Measurements from ENCODE around the gene VPS41.
"Not testable (repeated sequence)": the region's sequence is repeated elsewhere in the genome, so short reads cannot be mapped to it uniquely, and the experiment has no call there.

The VPS41 gene

DNA sequence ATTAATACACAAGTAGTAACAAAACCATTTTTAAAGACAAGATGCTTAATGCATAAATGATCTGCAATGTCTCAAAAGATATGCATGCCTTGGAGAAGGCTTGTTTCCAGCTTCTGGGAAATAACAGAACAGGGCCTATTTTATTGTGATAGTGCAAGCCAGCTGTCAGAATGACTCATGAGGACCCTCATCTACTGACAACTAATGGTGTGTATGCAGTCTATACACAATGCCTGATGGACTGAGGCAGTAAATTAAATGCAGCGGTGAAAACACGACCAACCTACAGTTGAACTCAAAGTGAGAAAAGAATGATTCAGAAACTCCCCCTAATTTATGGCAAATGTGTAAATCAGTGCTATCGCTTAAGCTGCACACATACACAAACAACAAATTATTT, 46.3 kb downstream of the VPS41 start:
- no peak overlapping the region for H3K4me3 ChIP-seq (ENCODE audit: low read depth, low read length)
- DNase-seq (ENCODE audit: low read depth), result no peak
- TF ChIP-seq, protein P1, sequence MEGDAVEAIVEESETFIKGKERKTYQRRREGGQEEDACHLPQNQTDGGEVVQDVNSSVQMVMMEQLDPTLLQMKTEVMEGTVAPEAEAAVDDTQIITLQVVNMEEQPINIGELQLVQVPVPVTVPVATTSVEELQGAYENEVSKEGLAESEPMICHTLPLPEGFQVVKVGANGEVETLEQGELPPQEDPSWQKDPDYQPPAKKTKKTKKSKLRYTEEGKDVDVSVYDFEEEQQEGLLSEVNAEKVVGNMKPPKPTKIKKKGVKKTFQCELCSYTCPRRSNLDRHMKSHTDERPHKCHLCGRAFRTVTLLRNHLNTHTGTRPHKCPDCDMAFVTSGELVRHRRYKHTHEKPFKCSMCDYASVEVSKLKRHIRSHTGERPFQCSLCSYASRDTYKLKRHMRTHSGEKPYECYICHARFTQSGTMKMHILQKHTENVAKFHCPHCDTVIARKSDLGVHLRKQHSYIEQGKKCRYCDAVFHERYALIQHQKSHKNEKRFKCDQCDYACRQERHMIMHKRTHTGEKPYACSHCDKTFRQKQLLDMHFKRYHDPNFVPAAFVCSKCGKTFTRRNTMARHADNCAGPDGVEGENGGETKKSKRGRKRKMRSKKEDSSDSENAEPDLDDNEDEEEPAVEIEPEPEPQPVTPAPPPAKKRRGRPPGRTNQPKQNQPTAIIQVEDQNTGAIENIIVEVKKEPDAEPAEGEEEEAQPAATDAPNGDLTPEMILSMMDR (IDR thresholded peaks at IDR 0.05; ENCODE audit: low read depth, low read length, missing control alignments), result no peak

DNA sequence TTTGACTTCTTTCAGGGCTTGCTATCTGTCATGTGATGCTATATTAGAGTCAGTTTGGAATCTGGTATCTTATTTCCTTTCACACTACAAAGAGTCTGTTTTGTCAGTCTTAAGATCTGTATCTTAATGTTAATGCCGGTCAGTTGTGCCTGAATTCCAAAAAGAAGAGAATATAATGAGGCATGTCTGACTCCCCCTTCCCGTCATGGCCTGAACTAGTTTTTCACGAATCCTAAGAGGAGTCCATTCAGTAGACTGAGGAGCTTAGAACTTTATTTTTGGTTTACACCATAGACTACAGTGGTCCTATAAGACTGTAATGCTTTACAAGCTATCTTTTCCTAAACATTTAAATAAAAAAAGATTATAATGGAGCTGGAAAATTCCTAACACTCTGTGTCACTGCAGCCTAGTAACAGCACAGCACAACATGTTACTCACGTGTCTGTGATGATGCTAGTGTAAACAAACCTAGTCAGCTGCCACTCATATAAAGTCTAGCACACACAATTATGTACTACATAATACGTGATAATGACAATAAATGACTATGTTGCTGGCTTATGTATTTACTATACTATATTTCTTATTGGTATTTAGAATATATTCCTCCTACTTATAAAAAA, 50.6 kb downstream of the VPS41 start:
- DNase-seq (ENCODE audit: low read depth), result no peak
- TF ChIP-seq, protein P1 (IDR thresholded peaks at IDR 0.05; ENCODE audit: low read depth, low read length, missing control alignments), result no peak
- H3K4me3 ChIP-seq (ENCODE audit: low read depth, low read length), result no peak overlapping the region

DNA sequence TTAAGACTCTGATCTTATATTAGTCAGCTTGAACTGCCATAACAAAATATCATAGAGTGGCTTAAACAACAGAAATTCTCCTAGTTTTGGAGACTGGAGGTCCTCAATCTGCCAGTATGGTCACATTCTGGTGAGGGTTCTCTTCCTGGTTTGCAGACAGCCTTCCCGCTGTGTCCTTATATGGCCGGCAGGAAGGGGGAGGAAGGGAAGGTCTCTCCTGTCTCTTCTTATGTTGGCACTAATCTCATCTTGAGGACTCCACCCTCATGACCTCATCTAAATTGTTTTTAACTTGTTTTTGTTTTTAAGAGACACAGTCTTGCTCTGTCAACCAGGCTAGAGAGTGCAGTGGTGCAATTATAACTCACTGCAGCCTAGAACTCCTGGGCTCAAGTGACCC, 53.1 kb downstream of the VPS41 start:
- TF ChIP-seq, protein P1 (IDR thresholded peaks at IDR 0.05; ENCODE audit: low read depth, low read length, missing control alignments), result no peak
- DNase-seq (ENCODE audit: low read depth), result no peak
- H3K4me3 ChIP-seq (ENCODE audit: low read depth, low read length), result no peak overlapping the region

DNA sequence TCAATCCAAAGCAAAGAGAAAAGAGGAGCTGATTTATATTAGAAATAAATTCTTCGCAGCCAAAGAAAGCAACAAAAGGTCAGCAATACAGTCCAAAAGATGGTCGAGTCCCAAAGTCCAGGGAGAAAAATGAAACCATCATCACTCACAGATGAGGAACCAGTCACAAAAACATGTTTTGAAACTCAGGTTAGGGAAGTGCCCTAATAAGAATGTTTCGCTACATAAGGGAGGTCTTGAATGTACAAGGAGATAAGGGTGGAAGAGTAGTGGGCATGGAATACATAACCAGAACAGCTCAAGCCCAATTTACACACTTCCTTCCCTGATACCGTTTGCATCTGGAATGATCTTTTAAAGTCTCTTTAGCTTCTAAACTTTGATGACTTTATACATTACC, 53.6 kb downstream of the VPS41 start:
- H3K4me3 ChIP-seq (ENCODE audit: low read depth, low read length), result no peak overlapping the region
- TF ChIP-seq, protein P1 (IDR thresholded peaks at IDR 0.05; ENCODE audit: low read depth, low read length, missing control alignments), result no peak
- DNase-seq (ENCODE audit: low read depth), result no peak

DNA sequence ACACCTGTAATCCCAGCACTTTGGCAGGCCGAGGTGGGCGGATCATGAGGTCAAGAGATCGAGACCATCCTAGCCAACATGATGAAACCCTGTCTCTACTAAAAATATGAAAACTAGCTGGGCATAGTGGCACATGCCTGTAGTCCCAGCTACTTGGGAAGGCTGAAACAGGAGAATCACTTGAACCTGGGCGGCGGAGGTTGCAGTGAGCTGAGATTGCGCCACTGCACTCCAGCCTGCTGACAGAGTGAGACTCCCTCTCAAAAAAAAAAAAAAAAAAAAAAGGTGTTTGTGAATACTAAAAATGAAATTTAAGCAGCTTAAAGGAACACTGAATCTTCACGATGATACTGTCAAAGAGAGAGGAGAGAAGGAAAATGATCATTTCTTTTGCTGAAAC, 54.0 kb downstream of the VPS41 start:
- DNase-seq (ENCODE audit: low read depth); H3K4me3 ChIP-seq (ENCODE audit: low read depth, low read length): not testable (repeated sequence)

DNA sequence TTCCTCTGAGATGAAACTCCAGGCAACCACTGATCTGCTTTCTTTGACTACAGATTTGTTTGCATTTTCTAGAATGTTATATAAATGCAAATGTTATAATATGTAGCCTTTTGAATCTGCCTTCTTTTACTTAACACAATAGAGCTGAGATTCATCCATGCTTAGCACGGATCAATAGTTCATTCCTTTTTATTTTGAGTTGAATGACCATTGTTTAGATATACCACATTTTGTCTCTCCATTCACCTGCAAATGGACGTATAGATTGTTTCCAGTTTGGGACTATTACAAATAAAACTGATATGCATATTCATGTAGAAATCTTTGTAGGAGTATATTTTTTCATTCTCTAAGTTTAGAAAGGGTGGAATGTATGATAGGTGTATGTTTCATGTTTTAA, 57.7 kb downstream of the VPS41 start:
- TF ChIP-seq, protein P1 (IDR thresholded peaks at IDR 0.05; ENCODE audit: low read depth, low read length, missing control alignments), result no peak
- no peak for DNase-seq (ENCODE audit: low read depth)
- no peak overlapping the region for H3K4me3 ChIP-seq (ENCODE audit: low read depth, low read length)

DNA sequence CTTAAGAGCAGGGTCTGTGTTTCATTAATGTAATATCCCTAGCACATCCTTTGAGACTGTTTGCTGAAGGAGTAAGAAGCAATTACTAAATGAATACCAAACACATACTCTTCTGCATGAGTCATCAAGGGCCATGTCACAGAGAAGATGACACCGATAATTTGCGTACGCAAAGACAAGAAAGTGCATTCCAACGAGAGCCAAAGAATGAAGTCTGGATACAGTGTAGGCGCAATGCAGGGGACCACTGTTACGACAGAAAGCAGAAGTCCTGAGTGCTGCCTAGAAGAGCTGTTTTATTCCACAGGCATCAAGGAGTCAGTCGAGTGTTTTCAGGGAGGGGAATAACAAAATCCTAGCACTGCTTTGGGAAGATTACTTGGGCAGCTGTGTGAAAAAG, 62.7 kb downstream of the VPS41 start:
- DNase-seq (ENCODE audit: low read depth), result no peak
- TF ChIP-seq, protein P1 (IDR thresholded peaks at IDR 0.05; ENCODE audit: low read depth, low read length, missing control alignments), result no peak

More for the DNA sequence above, 62.7 kb downstream of the VPS41 start:
- no peak overlapping the region for H3K4me3 ChIP-seq (ENCODE audit: low read depth, low read length)

Measured in GM12864 (cell line).